ENCODE results near the gene ZNF397. TPM values are rescaled to one million over a fixed set of nuclear protein-coding genes. Genes with fewer than 3 reads are reported as not detected.

Gene ZNF397
- total and polyA plus RNA-seq, 2 experiments from 2014 or later, result 5.2 to 22.0 TPM

- Histone ChIP-seq H3K27me3 (no peaks in the 10 kb centered on the region), H3K27ac (no peak overlapping the region), H3K9me2 (replicated peaks; ENCODE audit: insufficient read depth) (no peaks in the 10 kb centered on the region), H2AFZ (no peak overlapping the region), H3K4me1 (ENCODE audit: insufficient read depth) (no peaks in the 10 kb centered on the region), H4K20me1 (ENCODE audit: insufficient read depth, poor library complexity, severe bottlenecking) (no peaks in the 10 kb centered on the region), H3K36me3 (replicated peaks; ENCODE audit: insufficient read depth, low read depth) (no peaks in the 10 kb centered on the region), H3K4me2 (no peak overlapping the region), H3K9me3 (ENCODE audit: low read depth) (peaks cover 11% of the 10 kb centered on the region), H3K4me3 (no peak overlapping the region), H3K79me2 (no peaks in the 10 kb centered on the region)
- TF ChIP-seq EZH2 (IDR thresholded peaks at IDR 0.05; ENCODE audit: borderline replicate concordance) (no peak), EZH2phosphoT487 (IDR thresholded peaks at IDR 0.05; ENCODE audit: low read depth, severe bottlenecking, unreplicated experiment) (no peak), CTCF (IDR thresholded peaks at IDR 0.05; ENCODE audit: poor library complexity) (no peak)
- WGBS (ENCODE audit: low lambda C conversion rate, missing lambda C conversion rate), result 100% methylated on average over 1 of the region's 1 CpG
- DNase-seq (ENCODE audit: low spot score), result no peak
Measured at GRCh38 chr18:35252466-35252865, 11.6 kb downstream of the ZNF397 start.

- Histone ChIP-seq H3K4me1 (ENCODE audit: insufficient read depth) (no peaks in the 10 kb centered on the region), H4K20me1 (ENCODE audit: insufficient read depth, poor library complexity, severe bottlenecking) (no peaks in the 10 kb centered on the region), H3K27me3 (no peaks in the 10 kb centered on the region), H3K4me3 (no peak overlapping the region), H3K9me2 (replicated peaks; ENCODE audit: insufficient read depth) (no peaks in the 10 kb centered on the region), H2AFZ (no peak overlapping the region), H3K4me2 (no peak overlapping the region), H3K27ac (no peak overlapping the region), H3K9me3 (ENCODE audit: low read depth) (peaks cover 11% of the 10 kb centered on the region), H3K36me3 (replicated peaks; ENCODE audit: insufficient read depth, low read depth) (no peaks in the 10 kb centered on the region), H3K79me2 (no peaks in the 10 kb centered on the region)
- WGBS (ENCODE audit: low lambda C conversion rate, missing lambda C conversion rate), result 95% methylated on average over 4 of the region's 4 CpGs
- no peak for DNase-seq (ENCODE audit: low spot score)
- no peak for TF ChIP-seq EZH2 (IDR thresholded peaks at IDR 0.05; ENCODE audit: borderline replicate concordance)
- no peak for TF ChIP-seq CTCF (IDR thresholded peaks at IDR 0.05; ENCODE audit: poor library complexity)
- no peak for TF ChIP-seq EZH2phosphoT487 (IDR thresholded peaks at IDR 0.05; ENCODE audit: low read depth, severe bottlenecking, unreplicated experiment)
Measured at GRCh38 chr18:35253655-35254287, 12.9 kb downstream of the ZNF397 start.

- no peak for DNase-seq (ENCODE audit: low spot score)
- Histone ChIP-seq H3K36me3 (replicated peaks; ENCODE audit: insufficient read depth, low read depth) (no peaks in the 10 kb centered on the region), H3K27ac (no peak overlapping the region), H3K79me2 (no peaks in the 10 kb centered on the region), H3K27me3 (no peaks in the 10 kb centered on the region), H3K9me3 (ENCODE audit: low read depth) (peaks cover 11% of the 10 kb centered on the region), H2AFZ (no peak overlapping the region), H3K4me1 (ENCODE audit: insufficient read depth) (no peaks in the 10 kb centered on the region), H3K9me2 (replicated peaks; ENCODE audit: insufficient read depth) (no peaks in the 10 kb centered on the region), H3K4me3 (no peak overlapping the region), H3K4me2 (no peak overlapping the region), H4K20me1 (ENCODE audit: insufficient read depth, poor library complexity, severe bottlenecking) (no peaks in the 10 kb centered on the region)
- no peak for TF ChIP-seq CTCF (IDR thresholded peaks at IDR 0.05; ENCODE audit: poor library complexity)
- no peak for TF ChIP-seq EZH2 (IDR thresholded peaks at IDR 0.05; ENCODE audit: borderline replicate concordance)
- TF ChIP-seq EZH2phosphoT487 (IDR thresholded peaks at IDR 0.05; ENCODE audit: low read depth, severe bottlenecking, unreplicated experiment), result no peak
- 97% methylated on average over 3 of the region's 3 CpGs for WGBS (ENCODE audit: low lambda C conversion rate, missing lambda C conversion rate)
Measured at GRCh38 chr18:35256947-35257346, 16.1 kb downstream of the ZNF397 start.

All from hepatocyte (in vitro differentiated cells).